Transverse colon (tissue), 4 donors: ENCODE measurements around the gene AGAP1. TPM values are rescaled to one million over a fixed set of nuclear protein-coding genes. Genes with fewer than 3 reads are reported as not detected.

ENCODE experiments used
- DNase-seq: peaks from one replicate; pipeline ENCODE4 v3.0.0-alpha.2; 2019
- H3K27ac ChIP-seq, 4 donors: fragments of 200-600 bp; sonication (generic); 2 replicates each; pipeline ENCODE4 v1.5.1; 2016 to 2018; ENCODE audit warnings: inconsistent platforms in 4 of 4
- H3K27me3 ChIP-seq: fragments of 200-600 bp; sonication (generic); 2 replicates; pipeline ENCODE4 v1.5.1; 2017; ENCODE audit warnings: inconsistent platforms
- H3K36me3 ChIP-seq, 4 donors: fragments of 200-600 bp; sonication (generic); 2 replicates each; pipeline ENCODE4 v1.5.1; 2017 to 2019; ENCODE audit warnings: inconsistent platforms in 4 of 4
- H3K4me1 ChIP-seq, 4 donors: fragments of 200-600 bp; sonication (generic); 2 replicates each; pipeline ENCODE4 v1.5.1; 2017 to 2020; ENCODE audit warnings: inconsistent platforms in 4 of 4
- H3K4me3 ChIP-seq, 4 donors: fragments of 200-600 bp; sonication (generic); 1 replicate in 1 of 4; 2 replicates in 3 of 4; pipeline versions ENCODE4 v1.5.1 to v1.6.1; 2017 to 2019; ENCODE audit warnings: inconsistent platforms in 4 of 4
- H3K9me3 ChIP-seq, 2 donors: fragments of 200-600 bp; sonication (generic); 2 replicates each; pipeline ENCODE4 v1.5.1; 2017 to 2019; ENCODE audit warnings: inconsistent platforms in 2 of 2
- EP300 ChIP-seq: sonication (generic); formaldehyde crosslinking; IDR thresholded peaks from one replicate; pipeline ENCODE4 v1.6.1; 2017; ENCODE audit warnings: antibody characterized with exemption, low read depth
- POLR2A ChIP-seq: fragments of 450-650 bp; IDR thresholded peaks from one replicate; pipeline ENCODE4 v1.6.1; 2016; ENCODE audit warnings: antibody characterized with exemption, mild to moderate bottlenecking, moderate library complexity
- POLR2AphosphoS5 ChIP-seq, 3 donors: sonication (generic); formaldehyde crosslinking; IDR thresholded peaks; one replicate each; pipeline ENCODE4 v1.6.1; 2016; ENCODE audit warnings: antibody characterized with exemption in 3 of 3
- WGBS, 2 donors: methylation state at CpG; one replicate each; pipeline ENCODE4 v1.1.5; 2018; ENCODE audit warnings: low coverage in 1 of 2; 5-methylcytosine and 5-hydroxymethylcytosine counted together
- in situ Hi-C, 4 donors: fragments of 200-750 bp; cut with MboI; loops; one replicate each; pipeline versions ENCODE4 v1.15.0 to v1.15.1; 2017; ENCODE audit warnings: low sequenced_read_pairs in 3 of 4, low pct_ligation_motif_present in 1 of 4, low pct_unique_long_range_greater_than_20kb in 1 of 4
- intact Hi-C: fragments of 100-400 bp; cut with DNase I; formaldehyde crosslinking; loops from one replicate; pipeline ENCODE4 v1.15.1; 2023; ENCODE audit warnings: low total_unique reads
- total RNA-seq, 4 donors: library from RNA; depleted of rRNA; stranded (reverse); fragments of >200 nt; gene quantifications; one replicate each; pipeline ENCODE4 v1.1.0, GENCODE V29; 2016
- TF ChIP-seq, protein P1 (sequence below), 5 experiments: fragments of 200-600 bp in 3 of 5; fragments of 450-650 bp in 2 of 5; sonication (generic) in 3 of 5; IDR thresholded peaks; 1 replicate in 2 of 5; 2 replicates in 3 of 5; pipeline ENCODE4 v1.5.1; 2016 to 2017; ENCODE audit warnings: antibody characterized with exemption in 5 of 5, inconsistent platforms in 3 of 5, mild to moderate bottlenecking in 2 of 5, moderate library complexity in 1 of 5

AGAP1 gene
- total RNA-seq, 4 donors from 2014 or later = 56.1 to 96.9 (median 71.2) TPM

DNA sequence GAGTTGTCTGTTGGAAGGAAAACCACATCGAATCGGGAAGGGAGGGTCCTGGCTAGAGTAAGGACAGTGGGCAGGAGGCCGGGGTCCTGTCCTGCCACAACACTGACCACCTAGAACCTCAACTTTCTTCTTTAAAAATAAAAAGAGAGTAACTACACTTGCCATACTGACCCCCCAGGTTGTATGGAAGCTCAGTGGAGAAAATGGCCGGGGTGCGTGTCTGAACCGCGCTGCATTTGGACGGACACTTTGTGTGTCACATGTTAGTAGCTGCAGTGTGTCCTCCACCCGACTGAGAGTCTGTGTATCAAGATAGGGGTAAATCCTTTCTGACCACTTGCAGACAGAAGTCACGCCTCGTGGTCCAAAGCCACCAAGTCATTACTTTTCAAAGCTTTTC, 587.3 kb downstream of the AGAP1 start:
- no peak overlapping the region for H3K4me3 ChIP-seq
- no peak for DNase-seq
- 86 to 91% methylated on average over 8 to 11 of the region's 11 CpGs for WGBS, 2 donors
- peaks cover 0 to 15% (median 10%) of the 10 kb centered on the region in 4 donors for H3K4me1 ChIP-seq
- H3K27me3 ChIP-seq = no peaks in the 10 kb centered on the region
- in situ Hi-C loops = no loop called here
- intact Hi-C loops = no loop called here
- no peaks in the 10 kb centered on the region for H3K36me3 ChIP-seq
- TF ChIP-seq POLR2AphosphoS5 (IDR thresholded peaks at IDR 0.05) = no peak
- no peak for TF ChIP-seq EP300
- TF ChIP-seq, protein P1, sequence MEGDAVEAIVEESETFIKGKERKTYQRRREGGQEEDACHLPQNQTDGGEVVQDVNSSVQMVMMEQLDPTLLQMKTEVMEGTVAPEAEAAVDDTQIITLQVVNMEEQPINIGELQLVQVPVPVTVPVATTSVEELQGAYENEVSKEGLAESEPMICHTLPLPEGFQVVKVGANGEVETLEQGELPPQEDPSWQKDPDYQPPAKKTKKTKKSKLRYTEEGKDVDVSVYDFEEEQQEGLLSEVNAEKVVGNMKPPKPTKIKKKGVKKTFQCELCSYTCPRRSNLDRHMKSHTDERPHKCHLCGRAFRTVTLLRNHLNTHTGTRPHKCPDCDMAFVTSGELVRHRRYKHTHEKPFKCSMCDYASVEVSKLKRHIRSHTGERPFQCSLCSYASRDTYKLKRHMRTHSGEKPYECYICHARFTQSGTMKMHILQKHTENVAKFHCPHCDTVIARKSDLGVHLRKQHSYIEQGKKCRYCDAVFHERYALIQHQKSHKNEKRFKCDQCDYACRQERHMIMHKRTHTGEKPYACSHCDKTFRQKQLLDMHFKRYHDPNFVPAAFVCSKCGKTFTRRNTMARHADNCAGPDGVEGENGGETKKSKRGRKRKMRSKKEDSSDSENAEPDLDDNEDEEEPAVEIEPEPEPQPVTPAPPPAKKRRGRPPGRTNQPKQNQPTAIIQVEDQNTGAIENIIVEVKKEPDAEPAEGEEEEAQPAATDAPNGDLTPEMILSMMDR (IDR thresholded peaks at IDR 0.05) = no peak
- no peak for TF ChIP-seq POLR2A
- no peak overlapping the region for H3K27ac ChIP-seq
- no peaks in the 10 kb centered on the region for H3K9me3 ChIP-seq

DNA sequence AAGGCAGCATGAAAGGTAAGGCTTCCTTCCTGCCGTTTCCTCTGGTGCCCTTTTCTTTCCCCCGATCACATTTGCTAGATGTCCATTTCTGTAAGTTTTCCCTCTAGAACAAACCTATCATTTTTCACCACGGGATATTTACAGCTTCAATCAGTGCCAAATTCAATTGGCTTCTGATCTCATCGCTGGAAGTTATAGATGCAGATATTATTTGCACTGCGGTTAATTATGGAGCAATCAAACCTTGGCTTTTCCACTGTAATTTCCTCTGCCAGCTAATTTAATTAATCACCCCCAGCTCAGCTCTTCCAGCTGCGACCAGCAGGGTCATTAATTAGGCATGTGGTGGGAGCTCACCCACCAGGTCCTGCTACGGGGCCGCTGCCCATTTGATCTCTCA, 588.2 kb downstream of the AGAP1 start:
- intact Hi-C loops (no loop called here), in situ Hi-C loops (no loop called here)
- Histone ChIP-seq H3K9me3 (no peaks in the 10 kb centered on the region), H3K27ac (no peak overlapping the region), H3K27me3 (no peaks in the 10 kb centered on the region), H3K4me3 (no peak overlapping the region), H3K4me1 (peaks cover 0 to 15% (median 10%) of the 10 kb centered on the region in 4 donors), H3K36me3 (no peaks in the 10 kb centered on the region)
- TF ChIP-seq POLR2A (no peak), EP300 (no peak), POLR2AphosphoS5 (IDR thresholded peaks at IDR 0.05) (no peak)
- TF ChIP-seq, protein P1 (IDR thresholded peaks at IDR 0.05) = no peak
- DNase-seq = no peak
- WGBS, 2 donors = 75 to 78% methylated on average over 7 to 8 of the region's 8 CpGs

DNA sequence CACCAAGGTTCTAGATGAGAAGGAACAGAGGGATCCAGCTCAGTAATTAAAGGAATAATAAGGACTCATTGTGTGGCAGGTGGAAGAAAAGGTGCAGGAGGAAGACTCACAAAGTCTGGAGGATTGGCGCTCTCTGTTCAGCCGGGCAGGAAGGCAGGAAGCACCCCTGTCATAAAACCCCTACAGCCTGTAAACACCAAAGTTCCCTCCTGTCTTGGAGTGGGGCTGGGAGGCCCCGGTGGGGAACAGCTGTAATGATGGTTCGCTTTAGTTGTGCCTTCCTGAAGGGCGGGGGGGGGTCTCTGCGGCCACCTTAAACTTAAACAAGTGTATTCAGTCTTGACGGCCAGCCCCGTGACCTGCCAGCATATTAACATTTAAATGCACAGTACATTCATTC, 590.1 kb downstream of the AGAP1 start:
- WGBS, 2 donors = 32% methylated on average over 8 of the region's 8 CpGs; no CpG with 5 or more reads in 1 of the 2 donors
- Histone ChIP-seq H3K36me3 (no peaks in the 10 kb centered on the region), H3K4me3 (no peak overlapping the region), H3K4me1 (peaks cover 0 to 2% (median under 1%) of the 10 kb centered on the region in 4 donors), H3K27me3 (no peaks in the 10 kb centered on the region), H3K9me3 (no peaks in the 10 kb centered on the region), H3K27ac (no peak overlapping the region)
- in situ Hi-C loops (no loop called here), intact Hi-C loops (no loop called here)
- TF ChIP-seq EP300 = no peak
- no peak for TF ChIP-seq POLR2A
- TF ChIP-seq POLR2AphosphoS5 (IDR thresholded peaks at IDR 0.05) = no peak
- TF ChIP-seq, protein P1 (IDR thresholded peaks at IDR 0.05) = no peak
- no peak for DNase-seq

DNA sequence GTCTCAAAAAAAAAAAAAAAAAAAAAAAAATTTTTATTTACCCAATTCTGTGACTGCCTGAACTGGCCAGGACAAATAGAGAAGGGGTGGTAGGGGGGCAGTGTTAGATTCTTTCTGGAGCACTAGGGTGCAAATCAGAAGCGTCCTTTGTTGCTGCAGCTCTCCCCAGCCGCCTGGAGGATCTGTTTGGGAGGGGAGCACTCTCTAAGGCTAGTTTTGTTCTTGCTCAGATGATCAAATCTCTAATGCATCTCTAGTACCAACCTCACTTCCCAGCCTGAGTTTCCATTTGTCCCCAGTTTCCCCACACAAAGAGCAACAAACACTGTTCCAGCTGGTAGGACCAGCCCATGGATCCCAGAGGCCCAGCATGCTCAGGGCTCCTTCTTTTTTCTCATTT, 591.4 kb downstream of the AGAP1 start:
- Histone ChIP-seq H3K9me3 (no peaks in the 10 kb centered on the region), H3K27me3 (no peaks in the 10 kb centered on the region), H3K4me3 (no peak overlapping the region), H3K36me3 (no peaks in the 10 kb centered on the region), H3K27ac (no peak overlapping the region), H3K4me1 (no peaks in the 10 kb centered on the region)
- 78% methylated on average over 2 of the region's 2 CpGs; no CpG with 5 or more reads in 1 of the 2 donors for WGBS, 2 donors
- in situ Hi-C loops = no loop called here
- TF ChIP-seq POLR2A (no peak), POLR2AphosphoS5 (IDR thresholded peaks at IDR 0.05) (no peak), EP300 (no peak)
- TF ChIP-seq, protein P1 (IDR thresholded peaks at IDR 0.05) = no peak
- intact Hi-C loops = no loop called here
- no peak for DNase-seq
